GM19193 (cell line): Measurements from ENCODE around the gene MARCHF10.

Source experiments
- POLR2A ChIP-seq: IDR thresholded peaks from 4 replicates; pipeline ENCODE4 v1.6.1; 2011; ENCODE audit not compliant: insufficient read depth, insufficient read length; ENCODE audit errors: extremely low read depth

MARCHF10 gene

GRCh38 chr17:62807812-62808575 is at the start of gene MARCHF10:
TSS of gene MARCHF10 (minus strand) at chr17:62808314. CDS start at chr17:62801735, 6,579 bp downstream.
- no peak for TF ChIP-seq POLR2A

- TF ChIP-seq POLR2A = no peak
Measured at GRCh38 chr17:62857526-62857925, 49.4 kb upstream of the MARCHF10 start.

GRCh38 chr17:62856594-62856993 is 48.5 kb upstream of the MARCHF10 start:
- no peak for TF ChIP-seq POLR2A

GRCh38 chr17:62855156-62855555 is 47.0 kb upstream of the MARCHF10 start:
- no peak for TF ChIP-seq POLR2A

- no peak for TF ChIP-seq POLR2A
Measured at GRCh38 chr17:62854098-62854680, 46.1 kb upstream of the MARCHF10 start.

- no peak for TF ChIP-seq POLR2A
Measured at GRCh38 chr17:62852195-62852594, 44.1 kb upstream of the MARCHF10 start.

DNA sequence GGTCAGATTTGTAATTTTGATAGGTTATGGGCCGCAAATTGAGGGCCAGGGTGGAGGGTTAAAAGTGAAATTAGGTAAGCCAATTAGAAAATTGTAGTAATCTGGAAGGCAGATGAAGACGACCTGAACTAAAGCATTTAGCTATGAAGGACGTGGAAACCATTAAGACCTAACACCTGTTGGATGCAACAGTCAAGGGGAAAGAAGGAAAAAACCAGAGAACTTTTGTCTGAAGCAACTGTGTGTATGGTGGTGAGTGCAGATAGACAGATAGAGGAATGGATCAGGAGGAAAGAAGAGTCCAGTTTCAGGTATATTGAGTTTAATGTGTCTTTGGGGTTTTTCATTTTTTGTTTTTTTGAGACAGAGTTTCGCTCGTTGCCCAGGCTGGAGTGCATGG is 40.2 kb upstream of the MARCHF10 start:
- no peak for TF ChIP-seq POLR2A

- TF ChIP-seq POLR2A = no peak
Measured at GRCh38 chr17:62847426-62847825, 39.3 kb upstream of the MARCHF10 start.

DNA sequence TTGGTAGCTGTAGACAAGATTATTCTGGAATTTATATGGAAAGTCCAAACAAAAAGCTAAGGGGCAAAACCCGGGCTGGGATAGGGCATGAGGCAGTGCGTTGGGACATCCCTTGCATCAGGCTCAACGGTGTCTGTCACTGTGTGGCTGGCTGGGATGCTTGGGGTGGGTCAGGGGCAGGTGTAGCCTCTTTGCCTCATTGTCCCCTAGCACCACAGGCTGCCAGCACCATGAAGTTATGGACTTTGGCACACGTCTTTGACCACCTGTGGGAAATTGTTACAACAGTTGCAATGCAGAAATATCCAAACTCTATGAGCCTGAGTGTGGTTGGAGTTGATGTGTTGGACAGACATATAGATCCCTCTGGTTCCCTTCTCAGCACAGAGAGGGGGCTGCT is 32.8 kb upstream of the MARCHF10 start:
- TF ChIP-seq POLR2A = no peak

- no peak for TF ChIP-seq POLR2A
Measured at GRCh38 chr17:62832405-62832804, 24.3 kb upstream of the MARCHF10 start.

DNA sequence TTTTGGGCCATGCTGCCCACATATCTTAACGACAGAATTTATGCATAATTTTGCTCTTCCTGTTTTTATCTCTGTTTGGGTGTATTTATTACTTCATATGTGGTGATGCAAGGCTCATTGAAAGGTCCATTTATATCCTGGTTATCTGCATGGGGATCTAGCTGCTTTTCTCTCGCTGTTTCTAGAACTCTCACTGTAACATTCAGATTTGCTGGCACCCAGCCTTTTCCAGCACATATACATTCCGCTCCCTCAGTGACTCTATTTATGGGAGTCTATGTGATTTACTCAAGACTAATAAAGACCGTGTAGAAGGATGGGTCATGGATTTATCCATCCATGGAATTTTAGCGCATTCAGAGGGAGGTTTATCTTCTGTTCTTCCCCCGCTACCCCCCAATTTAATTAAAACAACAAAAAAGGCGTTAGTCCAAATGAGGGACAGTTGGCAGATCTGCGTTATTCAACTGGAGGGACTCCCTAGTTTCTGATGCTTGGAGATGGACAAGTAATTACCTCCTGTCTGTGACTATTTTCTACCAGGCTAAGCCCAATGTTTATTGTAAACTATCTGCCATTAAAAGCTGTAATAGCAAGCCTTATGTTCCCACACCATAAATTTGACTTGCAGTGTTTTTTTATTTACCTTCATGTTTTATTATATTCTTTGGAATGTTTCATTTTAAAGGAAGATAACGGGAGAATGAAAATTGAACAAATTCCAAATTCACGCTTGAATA is 19.8 kb upstream of the MARCHF10 start:
- TF ChIP-seq POLR2A = no peak

- TF ChIP-seq POLR2A = no peak
Measured at GRCh38 chr17:62826956-62827355, 18.8 kb upstream of the MARCHF10 start.

DNA sequence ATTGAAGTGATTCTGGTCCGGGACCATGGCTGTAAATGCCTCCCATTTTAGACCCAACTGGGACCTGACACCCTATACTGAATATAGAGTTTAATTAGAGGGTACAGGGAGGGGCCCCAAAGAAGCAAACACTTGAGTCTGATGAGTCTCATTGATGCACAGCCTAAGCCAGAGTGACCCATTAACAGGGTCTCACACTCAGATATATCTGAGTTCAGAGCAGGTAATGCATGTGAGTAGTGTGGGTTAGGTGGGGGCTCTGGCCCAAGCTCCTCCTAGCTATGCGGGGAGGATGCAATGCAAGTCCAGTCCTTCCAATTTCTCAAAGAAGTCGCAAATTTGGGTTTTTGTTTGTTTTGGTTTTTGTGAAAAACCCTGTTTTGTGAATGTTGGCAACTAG is 17.1 kb upstream of the MARCHF10 start:
- no peak for TF ChIP-seq POLR2A

GRCh38 chr17:62824290-62825131 is 16.4 kb upstream of the MARCHF10 start:
- no peak for TF ChIP-seq POLR2A

DNA sequence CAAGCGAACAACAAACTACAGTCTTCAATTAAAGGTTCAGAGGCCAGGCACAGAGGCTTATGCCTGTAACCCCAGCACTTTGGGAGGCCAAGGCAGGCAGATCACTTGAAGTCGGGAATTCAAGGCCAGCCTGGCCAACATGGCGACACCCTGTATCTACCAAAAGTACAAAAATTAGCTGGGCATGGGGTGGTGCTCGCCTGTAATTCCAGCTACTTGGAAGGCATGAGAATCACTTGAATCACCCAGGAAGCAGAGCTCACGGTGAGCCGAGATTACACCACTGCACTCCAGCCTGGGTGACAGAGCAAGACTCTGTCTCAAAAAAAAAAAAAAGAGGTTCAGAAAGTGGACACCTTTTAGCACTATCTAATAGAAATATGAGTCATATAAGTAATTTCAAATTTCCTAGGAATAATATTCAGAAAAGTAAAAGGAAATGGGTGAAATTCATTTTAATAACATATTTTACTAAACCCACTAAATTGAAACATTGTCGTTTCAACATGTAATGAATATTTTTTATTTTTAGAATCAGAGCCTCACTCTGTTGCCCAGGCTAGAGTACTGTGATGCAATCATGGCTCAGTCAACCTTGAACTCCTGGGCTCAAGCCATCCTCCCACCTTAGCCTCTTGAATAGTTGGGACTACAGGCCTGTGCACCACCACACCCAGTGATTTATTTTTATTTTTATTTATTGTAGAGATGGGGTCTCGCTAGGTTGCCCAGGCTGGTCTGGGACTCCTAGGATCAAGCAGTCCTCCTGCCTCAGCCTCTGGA is 15.2 kb upstream of the MARCHF10 start:
- TF ChIP-seq POLR2A = no peak
